Stimulated activated CD4-positive, alpha-beta T cell treated with anti-CD3 and anti-CD28 coated beads, Interleukin-4, amount 100 ng/mL, for 24 hours (primary cell): ENCODE data around the gene TMEM63A.
"Not testable (repeated sequence)": the region's sequence is repeated elsewhere in the genome, so short reads cannot be mapped to it uniquely, and the experiment has no call there.

Experiments used
- DNase-seq: peaks from one replicate; pipeline ENCODE4 v3.0.0-alpha.2; 2020

TMEM63A gene

DNA sequence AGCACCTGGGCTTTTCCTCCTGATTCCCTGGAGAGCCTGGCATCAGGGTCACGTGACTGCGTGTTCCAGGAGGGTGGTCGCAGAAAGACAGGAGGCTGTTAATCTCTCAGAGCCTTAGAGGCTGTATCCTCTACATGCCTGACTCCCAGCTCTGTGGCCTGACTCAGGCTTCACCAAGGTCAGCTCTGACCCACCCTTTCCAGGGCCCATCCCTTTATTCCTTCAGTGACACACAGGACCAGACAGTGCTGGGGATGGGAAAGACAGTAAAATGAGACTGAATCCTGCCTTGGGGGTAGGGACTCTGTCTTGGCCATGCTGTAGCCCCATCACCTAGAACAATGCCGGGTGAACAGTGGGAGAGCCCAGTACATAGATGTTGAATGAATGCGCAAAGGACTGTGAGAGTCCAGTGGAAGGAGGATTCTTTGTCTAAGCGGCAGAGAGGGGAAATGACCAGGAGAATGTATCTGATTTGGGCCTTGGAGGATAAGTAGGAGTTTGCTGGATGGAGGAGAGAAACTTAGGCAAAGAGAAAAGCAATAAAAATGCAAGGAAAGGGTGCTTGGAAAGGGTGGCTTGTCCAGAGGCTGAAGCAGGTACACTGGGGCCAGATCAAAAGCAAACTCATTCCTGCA lies 39.3 kb downstream of the TMEM63A start:
- DNase-seq, result no peak

DNA sequence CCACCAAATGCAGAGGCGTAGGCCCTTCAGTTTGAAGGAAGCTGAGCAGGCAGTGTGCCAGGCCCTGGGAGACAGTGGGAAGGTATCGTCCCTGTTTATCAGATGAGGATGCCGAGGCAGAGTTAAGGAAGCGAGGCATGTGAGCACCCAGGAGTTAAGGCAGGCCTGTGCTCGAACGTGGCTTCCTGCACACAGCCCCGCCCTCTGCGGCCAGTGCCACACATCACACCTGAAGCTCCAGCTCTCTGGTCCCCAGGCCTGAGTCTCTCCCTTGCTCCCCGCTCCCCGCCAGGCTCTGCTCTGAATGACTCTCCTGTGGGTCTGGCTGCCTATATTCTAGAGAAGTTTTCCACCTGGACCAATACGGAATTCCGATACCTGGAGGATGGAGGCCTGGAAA lies 40.1 kb downstream of the TMEM63A start:
- no peak for DNase-seq

DNA sequence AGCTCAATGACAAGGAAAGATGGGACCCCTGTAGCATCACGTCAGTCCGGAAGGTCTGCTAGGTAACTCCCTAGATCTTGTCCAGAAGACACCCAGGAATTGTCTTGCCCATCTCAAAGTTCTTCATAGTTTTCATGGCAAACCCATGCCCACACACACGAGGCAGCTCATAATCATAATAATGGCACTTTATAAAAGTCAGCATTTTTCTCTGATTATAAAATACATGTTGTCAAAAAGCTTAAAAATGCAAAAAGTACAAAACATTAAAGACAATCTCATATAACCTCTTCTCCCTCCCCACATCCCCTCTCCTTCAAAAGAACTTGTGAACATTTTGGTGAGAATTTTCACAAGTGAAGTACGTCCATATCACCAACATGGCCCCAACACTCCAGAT lies 41.5 kb downstream of the TMEM63A start:
- DNase-seq, result no peak

DNA sequence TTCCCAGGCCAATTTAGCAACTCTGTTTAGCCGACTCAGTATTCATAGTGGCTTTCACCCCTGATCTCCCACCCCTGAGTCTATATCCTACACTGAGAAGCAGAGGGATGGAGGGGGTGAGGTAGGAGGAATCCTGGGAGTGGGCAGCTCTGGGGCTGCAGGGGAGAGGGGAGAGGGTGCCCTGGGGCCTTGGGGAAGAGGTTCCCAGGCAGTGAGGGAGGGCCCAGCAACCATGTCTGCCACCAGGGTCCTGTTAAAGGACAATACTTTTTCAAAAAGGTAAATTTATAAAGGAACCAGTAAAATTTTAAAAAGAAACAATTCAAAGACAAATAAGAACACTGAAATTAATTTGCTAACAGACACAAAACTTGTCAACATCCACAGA lies 42.0 kb downstream of the TMEM63A start:
- no peak for DNase-seq

DNA sequence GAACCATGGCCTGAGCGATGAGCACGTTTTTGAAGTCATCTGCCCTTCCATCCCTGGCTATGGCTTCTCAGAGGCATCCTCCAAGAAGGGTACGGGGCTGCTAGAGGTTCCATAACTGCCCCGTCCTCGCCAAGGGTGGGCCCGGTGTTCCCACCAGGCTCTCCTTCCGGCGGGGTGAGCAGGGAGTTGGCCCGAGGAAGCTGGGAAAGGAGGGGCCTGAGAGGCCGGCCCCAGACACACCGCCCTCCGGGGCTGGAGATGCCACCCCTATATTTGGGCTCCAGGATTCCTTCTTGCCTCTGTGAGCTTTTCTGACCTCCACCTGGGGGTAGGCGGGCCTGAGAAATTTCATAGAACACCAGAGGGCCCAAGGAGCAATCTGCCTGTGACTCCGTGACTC lies 43.4 kb downstream of the TMEM63A start:
- DNase-seq, result no peak

DNA sequence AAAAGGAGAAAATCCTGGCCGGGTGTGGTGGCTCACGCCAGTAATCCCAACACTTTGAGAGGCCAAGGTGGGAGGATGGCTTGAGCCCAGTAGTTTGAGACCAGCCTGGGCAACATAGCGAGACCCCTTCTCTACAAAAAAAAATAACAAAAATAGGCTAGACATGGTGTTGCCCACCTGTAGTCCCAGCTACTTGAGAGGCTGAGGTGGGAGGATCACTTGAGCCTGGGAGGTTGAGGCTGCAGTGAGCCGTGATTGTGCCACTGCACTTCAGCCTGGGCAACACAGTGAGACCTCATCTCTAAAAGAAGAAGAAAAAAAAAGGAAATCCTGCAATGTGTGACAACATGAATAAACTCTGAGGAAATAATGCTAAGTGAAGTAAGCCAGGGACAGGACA lies 45.9 kb downstream of the TMEM63A start:
- DNase-seq, result not testable (repeated sequence)

DNA sequence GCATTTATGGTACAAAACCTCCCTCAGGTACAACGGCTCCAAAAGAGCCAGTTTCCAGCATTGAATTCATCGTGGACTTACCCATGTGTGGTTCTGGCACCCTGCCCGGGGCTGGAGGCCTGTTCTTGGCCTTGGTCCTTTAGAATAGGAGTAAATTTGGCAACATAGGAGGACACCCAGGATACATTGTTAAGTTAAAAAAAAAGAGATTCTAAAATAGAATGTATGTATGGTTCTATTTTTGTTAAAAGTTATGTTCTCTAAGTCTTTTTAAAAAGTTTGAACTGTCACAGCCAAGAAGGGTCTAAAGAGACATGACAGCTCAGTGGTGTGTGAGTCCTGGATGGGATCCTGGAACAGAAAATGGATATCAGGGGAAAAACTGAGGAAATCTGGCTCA lies 46.3 kb downstream of the TMEM63A start:
- DNase-seq, result no peak

DNA sequence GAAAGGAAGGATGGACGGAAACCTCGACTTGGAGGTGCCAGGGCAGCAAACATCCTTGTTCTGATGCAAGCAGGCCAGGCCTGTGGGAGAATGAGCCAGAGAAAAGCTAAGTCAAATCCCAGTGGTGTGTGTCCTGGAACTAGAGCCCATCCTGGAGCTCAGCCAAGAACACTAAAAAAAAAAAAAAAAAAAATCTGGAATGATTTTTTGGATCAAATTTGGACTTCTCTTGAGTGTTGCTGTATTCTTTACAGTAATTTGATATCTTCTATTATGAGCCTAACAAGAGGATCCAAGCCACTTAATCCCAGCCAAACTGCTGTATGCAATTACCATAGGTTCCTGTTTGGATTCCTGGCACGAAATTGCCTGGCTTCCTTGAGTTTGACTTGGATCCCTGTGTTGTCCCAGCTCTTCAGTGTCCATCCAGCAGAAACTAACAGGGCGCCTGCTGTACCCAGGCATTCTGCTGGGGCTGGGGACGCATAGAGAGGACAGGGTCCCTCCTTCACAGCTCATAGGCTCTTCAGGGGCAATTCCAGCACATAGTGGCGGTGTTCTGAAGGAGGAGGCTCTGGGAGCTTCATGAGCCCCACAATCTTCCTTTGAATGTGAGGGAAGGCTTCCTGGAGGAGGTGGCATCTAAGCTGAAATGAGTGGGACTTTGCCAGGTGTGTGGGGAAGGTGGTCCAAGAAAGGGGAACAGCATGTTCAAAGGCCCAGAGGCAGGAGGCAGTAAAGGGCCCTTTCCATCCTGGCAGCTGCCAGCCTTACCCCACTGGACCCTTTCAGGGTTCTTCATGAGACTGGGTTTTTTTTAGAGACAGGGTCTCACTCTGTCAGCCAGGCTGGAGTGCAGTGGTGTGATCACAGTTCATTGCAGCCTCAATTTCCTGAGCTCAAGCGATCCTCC lies 47.5 kb downstream of the TMEM63A start:
- DNase-seq, result no peak

DNA sequence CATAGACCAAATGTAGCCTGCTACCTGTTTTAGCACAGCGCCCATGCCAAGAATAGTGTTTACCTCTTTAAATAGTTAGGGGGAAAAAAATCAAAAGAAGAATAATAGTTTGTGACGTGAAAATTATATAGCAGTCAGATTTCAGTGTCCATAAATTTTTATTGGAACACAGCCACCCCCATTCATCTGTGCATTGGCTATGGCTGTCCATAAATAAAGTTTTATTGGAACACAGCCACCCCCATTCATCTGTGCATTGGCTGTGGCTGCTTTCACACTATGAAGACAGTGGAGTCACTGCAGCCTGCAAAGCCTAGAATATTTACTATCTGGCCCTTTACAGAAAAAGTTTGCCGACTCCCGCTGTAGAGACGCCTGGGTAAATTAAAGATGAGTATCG lies 51.3 kb downstream of the TMEM63A start:
- no peak for DNase-seq

DNA sequence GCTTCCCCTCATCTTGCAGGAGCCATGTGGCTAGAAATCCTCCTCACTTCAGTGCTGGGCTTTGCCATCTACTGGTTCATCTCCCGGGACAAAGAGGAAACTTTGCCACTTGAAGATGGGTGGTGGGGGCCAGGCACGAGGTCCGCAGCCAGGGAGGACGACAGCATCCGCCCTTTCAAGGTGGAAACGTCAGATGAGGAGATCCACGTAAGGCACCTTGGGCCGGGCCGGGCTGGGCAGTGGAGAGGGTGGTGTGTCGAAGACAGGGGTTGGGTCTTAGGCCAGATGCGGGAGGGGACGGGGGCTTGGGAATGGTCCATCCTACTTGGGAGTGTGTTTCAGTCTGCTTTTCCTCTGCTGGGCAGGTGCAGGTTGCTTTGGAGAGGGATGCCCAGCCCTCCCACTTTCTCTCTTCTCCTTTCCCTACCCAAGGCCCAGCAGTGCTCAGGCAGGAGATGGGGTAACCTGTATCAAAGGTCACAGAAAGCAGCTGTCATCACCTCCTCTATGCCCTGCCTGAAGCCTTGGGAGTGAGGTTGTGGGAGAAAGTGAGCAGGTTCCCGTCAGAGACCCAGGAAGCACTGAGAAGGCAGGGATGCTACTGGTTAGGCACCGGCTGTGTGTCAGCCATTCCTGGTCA lies 53.4 kb downstream of the TMEM63A start:
- DNase-seq, result no peak

DNA sequence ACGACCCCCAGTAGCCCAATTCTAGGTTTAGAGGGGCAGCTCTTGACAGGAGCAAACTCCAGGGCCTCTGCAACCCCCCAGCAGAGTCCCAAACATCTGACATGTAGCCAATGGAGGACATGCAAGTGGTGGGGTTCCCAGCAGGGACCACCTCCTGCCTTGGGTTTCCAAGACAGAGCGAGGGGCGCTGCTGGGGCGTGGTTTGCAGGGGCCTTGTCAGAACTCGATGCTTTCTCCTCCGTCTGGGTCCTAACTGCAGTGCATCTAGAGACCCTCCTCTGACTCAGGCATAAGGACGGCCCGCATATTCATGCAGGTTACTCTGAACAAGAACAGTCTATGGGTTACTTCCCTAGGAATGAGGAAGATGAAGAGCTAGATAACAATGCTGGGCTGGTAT lies 55.1 kb downstream of the TMEM63A start:
- no peak for DNase-seq

DNA sequence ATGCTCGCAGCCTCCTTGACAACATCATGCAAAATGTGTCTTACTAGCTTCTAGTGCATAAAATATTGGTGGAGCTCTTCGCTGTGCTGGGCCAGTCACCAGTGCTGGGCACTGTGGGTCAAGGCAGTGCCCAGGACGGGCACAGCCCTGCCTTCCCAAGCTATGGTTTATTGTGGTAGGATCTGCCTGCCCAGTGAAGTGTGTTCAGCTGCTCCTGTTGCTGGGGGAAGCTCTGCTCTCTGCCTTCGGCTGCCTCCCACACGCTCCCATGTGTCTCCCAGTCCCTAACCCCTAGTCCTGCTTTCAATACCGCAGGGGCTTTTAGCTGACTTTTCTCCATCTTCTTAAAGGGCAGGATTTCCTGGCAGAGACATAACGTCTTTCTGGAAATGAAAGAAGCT lies 56.6 kb downstream of the TMEM63A start:
- no peak for DNase-seq

DNA sequence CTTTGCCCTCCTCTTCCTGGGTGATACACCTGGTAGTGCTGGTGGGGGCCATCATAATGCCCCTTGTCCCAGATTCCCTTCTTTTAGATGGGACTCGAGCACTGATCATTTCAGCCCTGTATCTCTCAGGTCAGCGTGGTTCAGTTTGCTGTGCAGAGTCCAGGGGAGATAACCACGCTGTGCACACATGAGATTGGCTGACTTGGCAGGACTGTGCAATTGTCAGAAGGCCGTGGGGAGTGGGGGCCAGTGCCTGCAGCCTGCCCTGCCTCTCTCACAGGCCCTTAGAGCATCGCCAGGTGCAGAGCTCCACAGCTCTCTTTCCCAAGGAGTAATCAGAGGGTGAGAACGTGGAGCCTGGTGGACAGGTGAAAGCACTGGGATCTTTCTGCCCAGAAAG lies 57.1 kb downstream of the TMEM63A start:
- no peak for DNase-seq

DNA sequence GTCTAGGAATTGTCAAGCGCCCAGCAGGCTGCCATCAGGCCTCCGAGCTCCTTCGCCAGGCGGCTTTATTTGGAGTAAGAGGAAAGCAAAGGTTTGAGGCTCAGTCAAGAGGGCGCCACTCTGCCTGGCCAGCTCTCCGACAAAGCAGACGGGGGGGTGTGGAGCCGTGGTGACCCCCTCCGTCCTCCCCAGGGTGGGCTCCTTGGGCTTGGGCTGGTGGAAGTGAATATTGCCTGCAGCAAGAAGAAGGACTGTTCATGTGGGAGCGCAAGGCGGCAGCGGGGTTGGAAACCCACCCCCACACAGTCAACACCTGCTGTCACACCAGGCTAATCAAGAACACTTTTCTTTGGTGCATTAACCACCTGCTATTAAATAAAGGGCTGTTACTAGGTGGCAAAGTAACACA lies 57.6 kb downstream of the TMEM63A start:
- DNase-seq, result no peak

DNA sequence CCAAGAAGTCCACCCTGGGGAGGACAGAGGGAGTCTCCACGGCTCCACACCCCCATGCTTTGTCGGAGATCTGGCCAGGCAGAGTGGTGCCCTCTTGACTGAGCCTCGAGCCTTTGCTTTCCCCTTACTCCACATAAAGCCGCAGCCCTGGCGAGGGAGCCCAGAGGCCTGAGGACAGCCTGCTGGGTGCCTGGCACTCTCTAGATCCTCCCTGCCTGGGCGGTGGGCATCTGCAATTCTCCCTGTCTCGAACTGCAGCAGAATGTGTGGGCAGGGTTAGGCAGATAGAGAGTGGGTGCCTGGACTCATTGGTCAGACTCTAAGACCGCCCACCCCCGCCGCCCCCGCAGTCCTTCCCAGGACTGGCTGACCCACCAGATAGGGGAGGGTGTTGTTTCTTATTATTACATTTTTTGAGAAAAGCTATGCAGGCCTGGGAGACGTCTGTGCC lies 58.3 kb downstream of the TMEM63A start:
- DNase-seq, result no peak

DNA sequence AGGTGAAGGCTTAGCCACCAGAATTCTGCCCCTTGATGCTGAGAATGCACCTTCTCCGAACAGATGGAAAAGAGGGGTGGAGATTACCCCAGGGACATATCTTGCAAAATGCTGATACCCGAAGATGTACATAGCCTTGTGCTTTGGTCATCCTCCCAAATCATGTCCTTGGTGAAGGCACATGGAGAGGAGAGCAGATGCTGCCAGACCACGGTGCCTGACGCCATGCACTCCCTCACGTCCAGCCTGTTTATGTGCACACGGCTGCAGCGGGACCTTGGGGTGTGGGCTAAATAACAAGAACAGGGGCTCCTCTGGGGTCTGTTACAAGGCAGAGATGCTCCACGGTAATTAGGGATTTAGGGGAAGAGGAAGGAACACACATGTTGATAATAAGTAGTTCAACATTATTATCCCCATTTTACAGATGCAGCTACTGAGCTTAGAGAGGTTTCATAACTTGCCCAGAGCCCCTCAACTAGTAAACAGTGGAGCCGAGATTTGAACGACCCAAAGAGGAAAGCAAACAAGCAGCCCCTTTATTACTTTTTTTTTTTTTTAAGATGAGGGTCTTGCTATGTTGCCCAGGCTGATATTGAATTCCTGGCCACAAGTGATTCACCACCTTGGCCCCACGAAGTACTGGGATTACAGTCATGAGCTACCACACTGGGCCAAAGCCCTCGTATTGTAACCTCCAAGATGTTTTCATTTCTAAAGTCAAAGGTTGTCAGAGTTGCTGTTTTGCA lies 59.4 kb downstream of the TMEM63A start:
- no peak for DNase-seq

DNA sequence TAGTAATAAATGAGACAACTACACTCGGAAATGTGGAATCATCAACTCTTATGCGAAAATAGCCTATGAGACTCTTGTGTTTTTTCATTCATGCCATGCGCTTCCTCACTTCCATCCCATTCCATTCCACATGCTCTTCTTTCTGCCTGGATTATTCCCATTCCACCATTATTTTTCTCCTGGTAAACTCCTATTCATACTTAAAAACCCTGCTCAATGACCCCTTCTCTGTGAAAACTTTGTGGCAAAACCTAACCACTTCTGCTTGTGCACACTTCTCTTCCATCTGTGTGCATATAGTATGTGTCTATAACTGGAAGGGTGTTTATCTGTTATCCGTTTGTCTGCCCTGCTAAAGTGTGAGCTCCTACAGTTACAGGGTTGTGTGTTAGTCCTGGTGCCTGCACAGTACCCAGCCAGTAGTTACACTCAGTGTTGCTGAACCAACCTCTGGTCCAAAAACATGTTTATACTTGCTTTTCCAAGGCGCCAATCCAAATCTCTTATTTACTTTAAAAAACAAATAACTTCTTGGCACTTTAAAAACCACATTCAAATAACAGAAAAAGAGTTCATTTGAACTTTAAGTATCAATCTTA lies 61.6 kb downstream of the TMEM63A start:
- DNase-seq, result no peak

DNA sequence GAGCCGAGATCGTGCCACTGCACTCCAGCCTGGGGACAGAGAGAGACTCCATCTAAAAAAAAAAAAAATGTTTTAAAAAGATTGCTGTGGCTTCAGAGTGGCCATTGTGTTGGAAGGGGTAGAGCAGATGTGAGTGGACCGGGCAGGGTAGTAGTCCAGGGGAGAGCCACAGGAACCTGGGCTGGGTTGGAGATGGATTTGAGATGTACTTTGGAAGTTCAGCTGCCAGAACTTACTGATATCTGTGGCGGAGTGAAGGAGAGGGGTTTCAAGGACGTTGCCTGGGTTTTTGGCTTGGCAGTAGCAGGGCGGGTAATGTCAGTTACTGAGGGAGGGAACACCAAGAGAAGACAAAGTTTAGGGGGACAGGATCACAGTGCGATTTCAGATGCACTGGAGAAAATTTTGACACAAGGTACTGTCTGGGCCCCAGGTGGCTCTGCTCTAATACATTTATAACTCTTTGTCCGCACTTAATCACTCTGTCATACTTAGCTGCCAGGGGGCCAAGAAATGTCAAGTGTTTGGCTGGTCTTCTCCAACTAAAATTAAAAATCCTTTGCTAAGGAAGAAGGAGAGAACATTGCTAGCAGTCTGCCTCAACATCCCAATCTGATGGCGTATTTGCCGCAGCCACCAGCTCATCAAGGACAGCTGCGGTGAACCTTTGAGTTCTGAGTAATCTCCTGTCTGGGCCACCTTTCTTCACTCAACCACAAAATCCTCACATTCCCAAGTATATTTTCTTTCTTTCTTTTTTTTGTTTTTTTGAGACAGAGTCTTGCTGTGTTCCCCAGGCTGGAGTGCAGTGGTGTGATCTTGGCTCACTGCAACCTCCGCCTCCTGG lies 62.6 kb downstream of the TMEM63A start:
- DNase-seq, result no peak

DNA sequence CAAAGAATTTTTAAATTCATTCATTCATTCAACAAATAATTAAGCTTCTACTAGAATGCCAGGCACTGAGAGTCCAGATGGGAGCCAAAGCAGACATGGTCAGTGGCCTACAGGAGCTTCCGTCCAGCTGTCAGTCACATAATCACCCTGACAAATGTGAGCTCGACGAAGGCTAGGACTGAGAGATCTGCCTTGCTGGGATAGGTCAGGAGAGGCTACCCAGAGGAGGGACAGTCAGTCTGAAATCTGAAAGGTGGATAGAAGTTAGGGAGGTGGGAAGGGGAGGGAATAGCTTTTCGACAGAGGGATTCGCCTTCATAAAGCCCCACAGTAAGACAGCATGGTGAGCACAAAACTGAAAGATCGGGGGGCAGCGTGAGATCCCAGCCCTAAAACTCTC lies 64.0 kb downstream of the TMEM63A start:
- no peak for DNase-seq

DNA sequence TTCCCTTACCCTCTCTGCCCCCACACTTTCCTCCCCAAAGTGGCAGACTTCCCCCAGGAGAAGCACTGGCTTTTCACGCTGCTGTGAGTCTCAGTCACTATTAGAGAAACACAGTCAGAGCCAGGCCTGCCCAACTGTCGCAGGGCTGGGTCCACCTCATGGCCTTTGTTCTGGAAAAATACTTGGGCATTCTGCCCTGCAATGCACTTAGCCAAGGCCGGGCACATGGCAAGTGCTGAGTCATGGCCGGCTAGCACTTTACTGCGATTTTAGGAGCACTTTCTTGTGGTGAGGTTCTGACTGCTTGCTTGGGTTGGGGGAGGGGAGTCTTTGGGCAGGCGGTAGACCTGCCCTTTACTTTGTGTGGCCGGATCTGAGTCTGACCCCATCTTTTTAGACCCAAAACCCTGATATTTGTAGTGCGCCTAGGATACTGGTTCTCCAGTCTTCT lies 64.5 kb downstream of the TMEM63A start:
- DNase-seq, result no peak

DNA sequence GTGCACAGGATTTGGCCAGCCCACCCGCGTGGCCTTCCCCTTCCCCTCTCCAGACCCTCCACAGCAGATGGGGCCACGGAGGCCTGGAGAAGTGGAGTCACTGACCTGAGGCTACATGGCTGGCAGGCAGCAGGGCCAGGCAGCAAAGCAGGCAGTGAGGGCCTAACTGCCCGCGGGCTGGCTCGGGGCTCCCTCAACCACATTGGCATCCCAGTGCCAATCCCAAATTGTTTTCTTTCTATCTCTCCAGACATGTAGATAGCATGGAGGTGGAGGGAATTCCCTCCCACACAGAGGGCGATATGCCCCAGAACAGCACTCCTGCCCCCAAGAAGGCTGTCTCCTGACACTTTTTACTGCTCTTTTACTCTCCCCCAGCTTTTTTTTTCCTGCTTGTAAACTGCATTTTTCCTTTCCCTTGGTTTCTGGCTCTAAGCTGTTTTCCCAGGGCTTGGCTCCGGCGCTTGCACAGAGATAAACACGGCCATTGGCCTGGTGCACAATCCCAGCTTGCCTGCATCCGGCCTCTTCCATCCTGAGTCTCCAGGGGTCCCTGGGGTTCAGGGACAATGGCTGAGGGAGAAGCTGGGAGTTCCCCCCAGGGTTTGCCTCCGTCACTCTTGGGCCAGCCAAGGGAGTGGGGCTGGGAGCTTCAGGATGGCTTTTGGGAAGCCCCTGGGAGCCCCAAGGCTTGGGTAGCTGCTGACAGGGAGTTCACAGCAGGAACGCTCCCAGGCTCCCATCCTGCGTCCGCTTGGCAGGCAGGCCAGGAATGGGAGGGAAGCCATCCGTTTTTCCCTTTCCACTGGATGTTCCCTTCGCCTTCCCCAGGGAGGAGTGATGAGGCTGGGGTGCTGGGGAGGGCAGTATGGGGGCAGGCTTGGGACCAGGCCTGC lies 65.3 kb downstream of the TMEM63A start:
- no peak for DNase-seq
